Measurements from ENCODE around the gene PIK3R5.

PIK3R5 gene

DNA sequence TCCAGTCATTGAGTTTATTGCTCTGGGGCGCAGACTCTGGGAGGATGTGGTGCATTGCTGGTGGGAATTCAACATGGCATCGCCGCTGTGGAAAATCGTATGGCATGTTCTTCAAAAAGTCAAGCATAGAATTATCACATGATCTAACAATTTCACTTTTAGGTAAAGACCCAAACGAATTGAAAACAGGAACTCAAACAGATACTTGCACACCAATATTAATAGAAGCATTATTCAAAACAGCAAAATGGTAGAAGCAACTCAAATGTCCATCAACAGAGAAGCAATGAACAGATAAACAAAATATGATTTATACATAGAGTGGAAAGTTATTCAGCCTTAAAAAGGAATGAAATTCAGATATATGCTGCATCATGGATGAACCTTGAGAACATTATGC, 113.9 kb downstream of the PIK3R5 start:
- no peak for DNase-seq

DNA sequence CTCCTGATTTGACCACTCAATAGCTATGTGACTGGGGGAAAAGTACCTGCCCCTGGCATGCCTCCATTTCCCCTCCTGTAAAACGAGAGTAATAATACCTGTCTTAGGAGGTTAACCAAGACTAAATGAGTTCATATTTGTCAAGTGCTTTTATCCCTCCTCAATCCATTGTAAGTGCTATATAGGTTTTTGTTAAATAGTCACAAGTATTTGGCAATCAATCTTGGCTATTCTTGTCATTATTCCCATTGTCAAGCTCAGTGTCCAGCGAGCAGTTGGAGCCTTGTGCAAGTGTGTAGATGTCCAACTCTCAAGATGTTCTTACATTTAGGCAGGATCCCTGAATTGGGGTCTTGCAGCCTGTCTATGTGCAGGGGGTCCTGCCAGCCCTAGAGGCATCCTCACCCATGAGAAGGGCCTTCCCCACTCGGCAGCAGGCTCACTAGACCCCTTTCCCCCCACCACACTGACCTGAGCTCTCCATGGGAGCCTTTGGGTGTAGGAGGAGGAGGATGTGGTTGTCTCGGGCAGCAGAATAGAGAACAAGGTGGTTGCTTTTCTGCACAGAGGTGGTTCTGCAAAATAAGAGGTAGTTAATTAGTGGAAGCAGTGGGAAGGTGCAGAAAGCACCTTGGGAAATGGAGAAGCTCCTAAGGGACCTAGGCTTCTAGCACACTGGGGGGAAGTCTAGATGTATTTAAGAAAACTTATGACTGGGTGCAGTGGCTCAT, 116.0 kb downstream of the PIK3R5 start:
- no peak for DNase-seq

DNA sequence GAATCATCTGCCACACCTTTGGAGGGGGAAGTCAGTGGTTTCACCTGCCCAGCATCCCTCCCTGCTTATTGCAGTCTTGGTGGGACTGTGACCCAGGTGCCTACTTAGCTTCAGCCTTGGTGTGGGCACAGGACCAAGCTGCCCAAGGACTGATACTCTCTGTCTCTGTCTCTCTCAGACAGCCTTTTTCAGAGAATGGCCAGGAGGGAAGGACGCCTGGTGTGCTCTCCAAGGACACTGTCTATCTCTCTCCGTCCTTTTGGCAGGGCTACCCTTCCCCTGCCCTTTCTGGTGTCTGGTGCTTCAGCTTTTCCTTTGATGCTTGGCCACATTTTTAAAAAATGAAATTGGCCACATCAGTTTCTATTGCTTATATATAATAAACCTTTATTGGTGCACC, 117.6 kb downstream of the PIK3R5 start:
- no peak for DNase-seq

DNA sequence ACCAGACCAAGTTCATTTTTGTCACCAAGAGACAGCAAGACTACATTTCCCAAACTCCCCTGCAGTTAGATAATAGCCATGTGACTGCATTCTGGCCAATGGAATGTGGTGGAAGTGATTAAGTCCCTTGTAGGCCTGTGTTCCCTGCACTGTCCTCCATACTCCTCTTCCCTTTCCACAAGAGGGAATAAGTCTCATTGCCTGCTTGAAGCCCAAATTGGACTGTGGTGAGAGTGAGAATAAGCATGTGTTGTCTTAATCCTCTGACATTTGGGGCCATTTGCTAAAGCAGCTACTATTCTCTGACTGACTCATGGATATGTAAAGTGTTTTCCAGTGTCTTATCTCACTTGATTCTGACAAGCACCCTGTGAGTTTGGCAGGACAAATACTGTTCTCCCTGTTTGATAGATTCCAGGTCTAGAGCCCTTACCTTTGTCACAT, 118.7 kb downstream of the PIK3R5 start:
- no peak for DNase-seq

DNA sequence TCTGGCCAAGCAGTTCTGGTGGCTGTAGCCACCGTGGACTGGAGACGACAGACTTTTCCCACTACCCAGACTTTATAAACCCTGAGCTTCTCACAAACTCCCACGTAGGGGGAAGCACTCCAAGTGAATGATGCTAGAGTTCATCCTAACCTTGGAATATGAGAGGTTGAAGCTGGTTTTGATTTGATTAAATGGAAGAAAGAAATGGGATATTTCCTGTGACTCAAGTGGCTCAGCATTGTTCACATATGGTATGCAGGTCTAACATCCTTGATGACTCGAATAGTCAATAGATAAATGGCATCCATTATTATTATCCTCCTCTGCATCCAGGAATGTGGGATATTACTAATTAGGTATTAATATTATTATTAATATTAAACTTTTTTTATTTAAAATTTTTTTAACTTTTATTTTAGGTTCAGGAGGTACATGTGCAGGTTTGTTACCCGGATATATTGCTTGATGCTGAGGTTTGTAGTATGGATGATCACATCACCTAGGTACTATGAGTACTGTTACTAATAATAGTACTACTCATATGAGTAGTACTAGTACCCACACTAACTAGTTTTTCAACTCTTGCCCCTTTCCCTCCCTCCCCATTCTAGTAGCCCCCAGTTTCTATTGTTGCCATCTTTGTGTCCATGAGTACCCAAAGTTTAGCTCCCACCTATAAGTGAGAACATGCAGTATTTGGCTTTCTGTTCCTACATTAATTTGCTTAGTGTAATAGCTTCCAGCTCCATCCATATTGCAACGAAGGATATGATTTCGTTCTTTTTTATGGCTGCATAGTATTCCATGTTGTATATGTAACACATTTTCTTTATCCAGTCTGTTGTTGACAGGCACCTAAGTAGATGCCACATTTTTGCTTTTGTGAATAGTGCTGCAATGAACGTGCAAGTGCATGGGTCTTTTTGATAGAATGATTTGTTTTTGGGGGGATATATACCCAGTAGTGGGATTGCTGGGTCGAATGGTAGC, 121.0 kb downstream of the PIK3R5 start:
- DNase-seq, result no peak

DNA sequence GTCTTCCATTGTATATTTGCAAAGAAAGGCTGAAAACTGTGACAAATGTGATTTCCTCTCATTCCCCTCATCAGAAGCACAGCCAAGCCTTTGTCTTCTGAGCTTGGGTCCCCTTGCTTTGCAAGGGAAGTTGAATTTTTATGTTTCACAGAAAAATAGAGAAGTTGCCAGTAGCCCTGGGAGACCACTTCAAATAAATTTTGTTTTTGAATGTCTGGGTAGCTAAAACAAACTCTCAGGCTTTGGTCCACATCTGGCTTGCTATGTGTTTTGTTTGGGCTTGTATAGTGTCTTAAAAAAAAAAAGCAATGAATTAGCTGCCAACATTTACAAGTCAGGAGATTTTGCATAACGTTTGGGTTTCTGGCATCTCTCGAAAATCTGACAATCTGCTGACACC, 122.2 kb downstream of the PIK3R5 start:
- DNase-seq, result no peak

DNA sequence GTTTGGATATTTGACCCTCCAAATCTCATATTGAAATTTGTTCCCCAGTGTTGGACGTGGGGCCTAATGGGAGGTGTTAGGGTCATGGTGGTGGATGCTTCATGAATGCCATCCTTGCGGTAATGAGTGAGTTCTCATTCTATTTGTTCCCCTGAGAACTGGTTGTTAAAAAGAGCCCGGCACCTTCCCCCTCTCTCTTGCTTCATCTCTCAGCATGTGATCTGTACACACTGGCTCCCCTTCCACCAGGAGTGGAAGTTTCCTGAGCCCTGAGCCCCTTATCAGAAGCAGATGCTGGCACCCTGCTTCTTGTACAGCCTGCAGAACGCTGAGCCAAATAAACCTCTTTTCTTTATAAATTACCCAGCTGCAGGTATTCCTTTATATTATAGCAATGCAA, 123.7 kb downstream of the PIK3R5 start:
- no peak for DNase-seq

DNA sequence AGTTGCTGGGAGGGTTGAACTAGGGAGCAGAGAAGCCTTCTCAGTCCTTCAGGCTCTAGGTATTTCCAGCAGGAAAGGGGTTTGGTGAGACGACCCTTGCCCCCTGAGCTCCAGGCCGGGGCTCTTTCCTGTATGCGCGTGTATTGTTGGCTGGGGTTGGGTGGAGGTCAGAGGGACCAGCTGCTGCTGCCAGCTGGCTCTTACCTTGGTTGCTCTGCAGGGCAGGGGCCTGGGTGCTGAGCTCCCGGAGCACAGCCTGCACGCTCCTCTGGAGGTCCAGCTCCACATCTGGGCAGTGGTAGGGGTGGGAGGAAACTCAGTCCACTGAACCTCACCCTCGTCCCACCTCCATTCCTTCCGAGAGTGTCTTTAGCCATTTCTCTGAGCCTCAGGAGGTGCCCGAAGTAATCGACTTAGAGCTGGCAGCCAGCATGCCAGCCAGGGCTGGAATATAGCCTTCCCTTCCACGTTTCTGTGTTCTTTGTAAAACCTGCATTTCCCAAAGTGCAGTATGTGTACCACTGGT, 126.0 kb downstream of the PIK3R5 start:
- no peak for DNase-seq

DNA sequence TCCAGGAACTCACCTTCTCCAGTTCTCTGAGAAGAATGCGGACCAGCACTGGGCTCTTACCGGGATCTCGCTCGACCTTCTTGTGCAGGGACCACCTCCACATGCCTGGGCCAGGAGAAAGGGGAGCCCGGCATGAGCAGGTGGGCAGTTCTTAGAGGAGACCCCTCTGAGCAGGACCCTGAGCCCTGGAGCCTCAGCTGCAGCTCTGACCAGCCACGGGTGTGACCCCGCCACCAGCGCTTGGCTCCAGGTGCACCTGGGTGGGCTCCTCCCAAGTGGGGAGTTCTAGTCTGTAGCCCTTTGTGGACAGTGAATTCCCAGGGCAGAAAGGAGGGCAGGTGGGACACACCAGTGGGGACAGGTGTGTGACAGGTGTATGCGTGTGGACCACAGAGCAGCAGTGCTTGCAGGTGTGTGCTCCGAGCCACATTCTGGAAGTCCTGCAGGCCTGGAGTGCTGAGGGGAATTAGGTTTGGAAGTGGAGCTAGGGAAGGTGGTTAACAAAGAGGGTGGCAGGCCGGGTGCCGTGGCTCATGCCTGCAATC, 126.9 kb downstream of the PIK3R5 start:
- no peak for DNase-seq

DNA sequence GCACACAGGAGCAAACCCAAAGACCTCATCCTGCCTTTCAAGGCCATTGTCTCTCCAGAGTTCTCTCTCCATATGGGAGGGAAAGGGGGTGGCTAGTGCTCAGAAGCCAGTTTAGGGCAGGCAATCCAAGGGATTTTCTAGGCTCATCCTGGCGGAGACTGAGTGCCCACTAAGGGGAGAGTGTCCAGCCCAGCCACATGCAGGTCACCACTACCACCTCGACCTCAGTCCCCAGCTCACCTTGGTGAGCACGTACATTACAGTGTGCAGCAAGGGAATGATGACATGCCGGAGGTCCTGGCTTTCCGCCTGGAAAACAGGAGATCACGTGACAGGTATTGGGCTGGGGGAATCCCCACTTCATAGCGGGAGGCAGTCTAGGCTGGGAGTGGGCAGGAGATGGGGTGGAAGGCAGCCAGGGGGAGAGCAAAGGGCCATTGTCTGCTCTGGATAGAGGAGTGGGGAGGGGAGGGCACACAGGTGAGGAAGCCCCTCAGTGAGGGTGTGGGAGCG, 127.9 kb downstream of the PIK3R5 start:
- DNase-seq, result no peak

DNA sequence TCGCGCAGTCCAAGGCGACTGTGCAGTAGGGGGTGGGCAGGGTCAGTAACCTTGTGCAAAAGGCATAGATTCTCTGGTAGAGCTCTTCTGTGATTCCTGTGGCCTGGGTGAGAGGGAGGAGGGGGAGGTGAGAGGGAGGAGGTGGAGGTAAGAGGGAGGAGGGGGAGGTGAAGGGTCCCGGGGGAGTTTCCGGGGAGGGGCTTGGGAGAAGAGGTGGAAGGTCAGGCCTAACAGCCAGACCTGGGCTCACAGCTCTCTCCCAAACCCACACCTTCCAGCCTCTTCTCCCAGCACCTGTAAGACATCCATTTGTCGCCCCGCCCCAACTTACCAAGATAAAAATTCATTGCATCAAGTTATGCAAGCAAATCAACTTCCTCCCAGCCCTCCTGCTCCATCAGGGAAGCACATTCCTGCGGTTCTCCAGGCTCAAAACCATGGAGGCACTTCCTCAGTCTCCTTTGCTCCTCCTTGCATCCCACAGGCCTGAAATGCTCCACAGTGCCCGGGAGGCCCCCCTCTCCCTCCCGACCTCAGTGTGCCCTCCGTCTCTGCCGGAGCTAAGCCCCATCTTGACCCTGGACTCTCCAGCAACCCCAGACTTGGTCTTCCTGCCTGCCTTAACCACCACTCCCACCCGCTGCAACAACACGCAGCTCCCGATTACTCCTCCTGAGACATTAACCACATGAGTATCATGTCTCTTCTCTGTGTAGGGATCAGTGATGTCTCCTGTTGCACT, 128.5 kb downstream of the PIK3R5 start:
- no peak for DNase-seq

DNA sequence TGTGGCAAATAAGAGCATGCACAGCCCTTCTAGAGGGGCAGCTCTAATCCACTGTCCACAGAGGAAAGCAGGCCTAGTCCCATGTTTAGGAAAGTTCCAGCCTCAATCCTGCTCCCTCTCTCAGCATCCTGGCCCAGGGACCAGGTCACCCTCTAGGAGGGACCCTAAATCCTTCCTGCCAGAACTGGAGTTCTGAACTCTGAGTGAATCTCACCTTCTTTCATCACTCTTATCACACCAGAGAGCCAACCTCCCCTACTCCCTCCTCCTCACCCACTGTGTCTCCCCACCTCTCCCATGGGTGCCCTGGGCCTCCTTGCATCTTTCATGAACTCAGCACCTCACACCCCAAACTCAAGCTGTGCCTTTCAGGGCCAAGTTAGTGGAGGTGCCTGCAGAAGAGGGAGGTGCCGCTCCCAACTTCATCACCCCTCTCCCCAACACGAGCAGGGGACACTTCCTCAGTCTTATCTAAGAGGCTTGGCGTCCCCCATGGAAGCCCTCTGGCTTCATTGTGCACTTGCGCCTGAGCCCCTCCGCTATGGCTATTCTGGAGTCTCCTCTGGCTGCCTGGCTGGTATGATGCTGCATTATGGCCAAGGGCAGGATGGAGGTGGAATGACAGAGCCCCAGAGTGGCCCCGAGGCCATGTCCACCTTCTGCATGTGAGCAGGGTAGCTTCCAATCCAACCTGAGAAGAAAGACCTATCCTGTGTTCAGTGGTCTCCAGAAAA, 129.7 kb downstream of the PIK3R5 start:
- no peak for DNase-seq

DNA sequence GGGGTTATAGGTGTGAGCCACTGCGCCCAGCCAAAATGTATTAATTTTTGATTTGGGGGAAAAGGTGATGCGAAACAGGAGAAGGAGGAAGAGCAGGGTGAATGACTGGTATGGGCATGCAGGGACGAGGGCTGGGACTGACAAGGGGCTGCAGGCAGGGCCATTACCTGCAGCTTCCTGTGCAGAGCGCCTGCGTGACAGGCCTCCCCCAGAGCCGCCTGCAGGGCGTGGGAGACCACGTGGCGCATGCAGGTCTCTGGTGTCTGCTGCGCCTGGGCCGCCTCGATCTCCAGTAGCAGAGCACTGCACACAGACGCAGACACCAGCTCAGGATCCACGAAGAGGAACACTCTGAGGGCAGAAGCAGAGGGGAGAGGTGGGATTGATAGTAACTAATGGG, 130.4 kb downstream of the PIK3R5 start:
- DNase-seq, result no peak

DNA sequence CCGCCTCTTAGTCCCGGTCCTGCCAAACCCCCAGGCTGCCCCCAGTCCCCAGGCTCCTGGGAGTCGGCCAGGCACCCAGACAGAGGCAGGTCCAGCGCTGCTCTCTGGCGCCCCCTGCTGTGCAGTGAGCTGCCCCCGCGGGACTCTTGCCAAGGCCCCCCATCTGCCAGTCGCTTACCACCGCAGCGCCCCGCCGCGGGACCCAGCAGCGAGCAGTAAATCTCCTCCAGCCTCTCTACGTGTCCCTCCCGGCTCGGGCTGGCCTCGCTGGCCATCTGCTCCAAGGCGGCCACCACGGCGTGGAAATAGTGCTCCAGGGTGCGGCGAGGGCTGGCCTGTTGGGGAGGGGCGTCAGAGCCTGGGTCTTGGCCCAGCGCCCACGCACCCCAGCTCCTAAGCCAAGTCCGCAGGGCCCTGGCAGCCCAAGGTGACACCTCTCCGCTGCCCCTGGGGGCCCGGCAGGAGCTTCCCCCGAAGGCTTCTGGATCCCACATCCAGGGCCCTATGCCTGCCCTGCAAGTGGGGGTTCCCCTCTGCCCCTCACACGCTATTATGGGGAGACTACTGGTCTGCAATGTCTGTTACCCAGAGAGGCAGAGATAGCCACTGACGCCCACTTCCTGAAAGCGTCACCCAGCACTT, 132.7 kb downstream of the PIK3R5 start:
- no peak for DNase-seq

DNA sequence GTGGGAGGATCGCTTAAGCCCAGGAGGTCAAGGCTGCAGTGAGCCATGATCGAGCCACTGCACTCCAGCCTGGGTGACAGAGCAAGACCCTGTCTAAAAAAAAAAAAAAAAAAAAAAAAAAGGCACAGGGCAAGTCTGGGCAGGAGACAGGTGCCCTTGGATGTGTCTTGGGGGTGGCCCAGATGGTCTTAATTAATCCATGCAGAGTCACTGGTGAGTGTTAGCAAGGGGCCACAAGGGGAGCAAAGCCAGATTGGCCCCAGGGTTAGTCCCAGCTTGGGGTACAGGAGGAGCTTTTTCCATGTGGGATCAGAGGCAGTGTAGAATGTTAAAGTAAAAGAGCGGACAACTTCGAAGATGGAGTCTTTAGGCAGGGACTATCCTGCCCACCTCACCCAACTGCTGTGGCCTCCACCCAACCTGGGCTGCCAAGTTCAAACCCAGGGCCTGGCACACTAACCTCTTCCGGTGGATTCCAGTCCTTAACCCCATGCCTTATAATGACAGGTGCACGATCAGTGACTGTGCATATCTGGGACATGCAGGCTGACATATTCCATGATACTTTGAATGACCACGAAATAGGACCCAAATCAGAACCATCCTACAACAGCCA, 134.2 kb downstream of the PIK3R5 start:
- no peak for DNase-seq

DNA sequence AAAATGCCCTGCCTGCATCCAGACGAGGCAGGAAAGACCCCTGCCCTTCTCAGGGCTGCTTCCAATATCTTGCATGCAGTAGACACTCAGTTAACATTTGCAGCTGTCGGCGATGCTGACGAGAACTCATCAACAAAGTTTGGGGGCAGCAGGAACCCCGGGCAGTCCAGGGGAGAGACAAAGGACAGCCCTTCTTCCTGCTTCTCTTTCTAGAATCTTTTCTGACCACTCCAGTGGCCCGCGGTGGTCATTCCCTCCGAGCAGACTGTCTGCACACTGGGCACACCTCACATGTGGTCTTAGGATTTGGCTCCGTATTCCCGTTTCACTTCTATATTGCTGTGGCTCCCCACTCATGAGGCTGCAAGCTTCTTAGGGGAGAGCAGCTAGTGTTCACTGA, 135.4 kb downstream of the PIK3R5 start:
- DNase-seq, result no peak

DNA sequence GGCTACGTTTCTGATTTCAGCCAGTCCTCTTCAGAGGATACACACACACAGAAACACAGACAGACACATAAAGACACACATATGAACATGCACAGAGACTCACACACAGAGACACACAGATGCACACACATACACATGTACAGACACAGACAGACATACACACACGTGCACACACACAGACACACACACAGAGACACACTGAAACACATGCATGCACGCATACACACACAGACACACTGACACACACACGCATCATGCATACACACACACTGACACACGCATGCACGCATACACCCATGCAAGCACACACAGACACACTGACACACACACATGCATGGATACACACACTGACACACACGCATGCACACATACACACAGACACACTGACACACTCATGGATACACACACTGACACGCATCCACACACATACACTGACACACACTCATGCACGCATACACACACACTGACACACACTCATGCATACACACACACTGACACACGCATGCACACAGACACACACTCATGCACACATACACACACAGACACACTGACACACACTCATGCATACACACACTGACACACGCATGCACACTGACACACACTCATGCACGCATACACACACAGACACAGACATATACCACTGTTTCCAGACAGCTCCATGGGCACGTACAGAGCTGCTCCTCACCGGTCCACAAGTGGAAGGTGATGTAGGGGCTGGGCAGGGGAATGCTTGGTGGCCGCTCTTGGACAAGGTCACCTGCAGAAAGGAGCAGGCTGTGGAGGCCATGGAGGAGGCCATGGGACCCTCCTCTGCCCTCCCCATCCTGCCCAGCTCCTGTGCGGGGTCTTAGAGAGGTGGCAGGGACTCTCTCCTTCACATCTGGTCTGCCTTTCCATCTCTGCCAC, 136.2 kb downstream of the PIK3R5 start:
- no peak for DNase-seq
